HepG2 (cell line): ENCODE results near the gene LRRC45. TPM values are rescaled to one million over a fixed set of nuclear protein-coding genes. Genes with fewer than 3 reads are reported as not detected.
A peak's percentile ranks its signal among the peaks of the same experiment; 100 is the strongest.

Source experiments
- KLF15 ChIP-seq: sonication (generic); formaldehyde crosslinking; IDR thresholded peaks from 2 replicates; pipeline ENCODE4 v1.8.1; 2023; ENCODE audit warnings: borderline replicate concordance, mild to moderate bottlenecking, inconsistent platforms, missing genetic modification reagents, mixed read lengths
- MAFG ChIP-seq: sonication (generic); formaldehyde crosslinking; IDR thresholded peaks from 2 replicates; pipeline ENCODE4 v1.5.1; 2020; ENCODE audit warnings: mild to moderate bottlenecking, missing genetic modification reagents
- REST ChIP-seq, 2 experiments: IDR thresholded peaks; 2 replicates each; pipeline ENCODE4 v1.6.1; 2011 to 2012; ENCODE audit warnings: low read length in 2 of 2, borderline replicate concordance in 1 of 2, low read depth in 1 of 2, mild to moderate bottlenecking in 1 of 2, moderate library complexity in 1 of 2
- U2AF2 ChIP-seq: fragments of 200-400 bp; formaldehyde crosslinking; IDR thresholded peaks from 2 replicates; pipeline ENCODE4 v1.6.1; 2017; ENCODE audit warnings: low read depth, mild to moderate bottlenecking, low read length
- ZBTB21 ChIP-seq: sonication (generic); formaldehyde crosslinking; IDR thresholded peaks from 2 replicates; pipeline ENCODE4 v1.4.0; 2020; ENCODE audit warnings: missing genetic modification reagents
- ZMAT3 ChIP-seq: sonication (generic); formaldehyde crosslinking; conservative IDR thresholded peaks from 2 replicates; pipeline ENCODE4 v1.7.0; 2021; ENCODE audit warnings: missing genetic modification reagents
- ZNF407 ChIP-seq: sonication (generic); formaldehyde crosslinking; IDR thresholded peaks from one replicate; pipeline ENCODE4 v1.5.1; 2020; ENCODE audit warnings: mild to moderate bottlenecking, missing genetic modification reagents; ENCODE audit errors: not compliant biosample characterization
- ZNF670 ChIP-seq: sonication (generic); formaldehyde crosslinking; IDR thresholded peaks from 2 replicates; pipeline ENCODE4 v1.8.0; 2022; ENCODE audit warnings: mild to moderate bottlenecking, missing genetic modification reagents, borderline replicate concordance
- ZSCAN29 ChIP-seq: sonication (generic); formaldehyde crosslinking; conservative IDR thresholded peaks from 2 replicates; pipeline ENCODE4 v1.4.0; 2020; ENCODE audit warnings: mild to moderate bottlenecking, missing genetic modification reagents
- polyA plus RNA-seq, 8 experiments: library from polyadenylated mRNA; depleted of rRNA in 3 of 8; stranded (reverse) in 7 of 8; unstranded in 1 of 8; fragments of >200 nt; fragmentation: Illumina TruSeq in 4 of 8; extraction: Trizol in 4 of 8; gene quantifications; 2 replicates each; pipeline versions ENCODE4 v1.2.1 to v1.2.3, GENCODE V29; 2011 to 2016; ENCODE audit warnings: low read depth in 4 of 8, missing spikeins in 1 of 8, mixed read lengths in 1 of 8; ENCODE audit not compliant: insufficient read depth in 1 of 8
- total RNA-seq, 5 experiments: library from RNA; depleted of rRNA; stranded (reverse); fragments of >200 nt; fragmentation: Illumina TruSeq; extraction: Trizol; gene quantifications; 2 replicates each; pipeline ENCODE4 v1.2.3, GENCODE V29; 2016; ENCODE audit warnings: low read depth in 1 of 5
- TF ChIP-seq, protein P1 (sequence below): sonication (generic); formaldehyde crosslinking; IDR thresholded peaks from 2 replicates; pipeline ENCODE4 v1.8.0; 2022; ENCODE audit warnings: mild to moderate bottlenecking, missing genetic modification reagents
- TF ChIP-seq, protein P2 (sequence below): sonication (generic); formaldehyde crosslinking; IDR thresholded peaks from 2 replicates; pipeline ENCODE4 v1.8.1; 2023; ENCODE audit warnings: missing genetic modification reagents, inconsistent platforms, borderline replicate concordance

LRRC45 gene
- total and polyA plus RNA-seq, 2 of the 13 experiments (the other 11 are each of a cell fraction or from before 2014, with no cell fraction given), result 11.6 to 48.1 TPM

GRCh38 chr17:81976332-81977210 is 46.5 kb upstream of the LRRC45 start (continued):
- no peak for TF ChIP-seq ZNF407
- no peak for TF ChIP-seq ZBTB21 (CRISPR knock-in tag)
- no peak for TF ChIP-seq KLF15 (CRISPR knock-in tag)
- no peak; a peak in 1 of 4 replicates for TF ChIP-seq REST (IDR thresholded peaks at IDR 0.05; ENCODE audit: borderline replicate concordance in 1 of 2, low read depth in 1 of 2, low read length in 2 of 2)
- peak; percentile 67; the same call in 1 of the 2 replicates for TF ChIP-seq ZNF670 (CRISPR knock-in tag)
- no peak for TF ChIP-seq U2AF2
- TF ChIP-seq, protein P1, sequence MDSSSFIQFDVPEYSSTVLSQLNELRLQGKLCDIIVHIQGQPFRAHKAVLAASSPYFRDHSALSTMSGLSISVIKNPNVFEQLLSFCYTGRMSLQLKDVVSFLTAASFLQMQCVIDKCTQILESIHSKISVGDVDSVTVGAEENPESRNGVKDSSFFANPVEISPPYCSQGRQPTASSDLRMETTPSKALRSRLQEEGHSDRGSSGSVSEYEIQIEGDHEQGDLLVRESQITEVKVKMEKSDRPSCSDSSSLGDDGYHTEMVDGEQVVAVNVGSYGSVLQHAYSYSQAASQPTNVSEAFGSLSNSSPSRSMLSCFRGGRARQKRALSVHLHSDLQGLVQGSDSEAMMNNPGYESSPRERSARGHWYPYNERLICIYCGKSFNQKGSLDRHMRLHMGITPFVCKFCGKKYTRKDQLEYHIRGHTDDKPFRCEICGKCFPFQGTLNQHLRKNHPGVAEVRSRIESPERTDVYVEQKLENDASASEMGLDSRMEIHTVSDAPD (CRISPR knock-in tag), result no peak
- peak; percentile 54; the same call in 1 of the 2 replicates for TF ChIP-seq ZMAT3 (CRISPR knock-in tag)
- TF ChIP-seq ZSCAN29 (CRISPR knock-in tag), result no peak
- TF ChIP-seq MAFG (CRISPR knock-in tag), result no peak
- TF ChIP-seq, protein P2, sequence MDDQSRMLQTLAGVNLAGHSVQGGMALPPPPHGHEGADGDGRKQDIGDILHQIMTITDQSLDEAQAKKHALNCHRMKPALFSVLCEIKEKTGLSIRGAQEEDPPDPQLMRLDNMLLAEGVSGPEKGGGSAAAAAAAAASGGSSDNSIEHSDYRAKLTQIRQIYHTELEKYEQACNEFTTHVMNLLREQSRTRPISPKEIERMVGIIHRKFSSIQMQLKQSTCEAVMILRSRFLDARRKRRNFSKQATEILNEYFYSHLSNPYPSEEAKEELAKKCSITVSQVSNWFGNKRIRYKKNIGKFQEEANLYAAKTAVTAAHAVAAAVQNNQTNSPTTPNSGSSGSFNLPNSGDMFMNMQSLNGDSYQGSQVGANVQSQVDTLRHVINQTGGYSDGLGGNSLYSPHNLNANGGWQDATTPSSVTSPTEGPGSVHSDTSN (CRISPR knock-in tag), result no peak; the same call in 1 of the 2 replicates
